GM18499 (cell line): ENCODE data around the gene MIOX.

Experiments used
- ATAC-seq: cut with Tn5 transposase; IDR thresholded peaks from one replicate; pipeline ENCODE4 v1.9.1; 2021; ENCODE audit warnings: moderate number of reproducible peaks; ENCODE audit not compliant: insufficient read depth, unreplicated experiment

MIOX gene

GRCh38 chr22:50488006-50488677 lies 1.5 kb downstream of the MIOX start:
- no peak for ATAC-seq

- ATAC-seq = no peak
These were observed 2.2 kb downstream of the MIOX start for GRCh38 chr22:50488886-50489285.

GRCh38 chr22:50489363-50490243 lies 2.9 kb downstream of the MIOX start:
- no peak for ATAC-seq

GRCh38 chr22:50490531-50491308 lies 4.1 kb downstream of the MIOX start:
- no peak for ATAC-seq

- ATAC-seq = no peak
These were observed 10.4 kb downstream of the MIOX start for GRCh38 chr22:50497093-50497492.

- no peak for ATAC-seq
These were observed 11.7 kb downstream of the MIOX start for GRCh38 chr22:50498322-50498890.

- no peak for ATAC-seq
These were observed 13.8 kb downstream of the MIOX start for GRCh38 chr22:50500452-50500851.

GRCh38 chr22:50502096-50502495 lies 15.4 kb downstream of the MIOX start:
- no peak for ATAC-seq

GRCh38 chr22:50502628-50503474 lies 16.2 kb downstream of the MIOX start:
- no peak for ATAC-seq

GRCh38 chr22:50503475-50504145 lies 17.0 kb downstream of the MIOX start:
- no peak for ATAC-seq

- no peak for ATAC-seq
These were observed 17.9 kb downstream of the MIOX start for GRCh38 chr22:50504369-50505211.

GRCh38 chr22:50505276-50505775 lies 18.7 kb downstream of the MIOX start:
- ATAC-seq = no peak

GRCh38 chr22:50505776-50506610 lies 19.3 kb downstream of the MIOX start:
- no peak for ATAC-seq

GRCh38 chr22:50506611-50507420 lies 20.2 kb downstream of the MIOX start:
- ATAC-seq = no peak

GRCh38 chr22:50507421-50507990 lies 20.8 kb downstream of the MIOX start, which contains the start of gene LMF2:
Gene LMF2 (minus strand): TSS chr22:50507702. CDS start chr22:50507675, 27 bp downstream.
- ATAC-seq = no peak
